Brain microvascular endothelial cell (primary cell): ENCODE data around the gene FAM219A.
A peak's percentile ranks its signal among the peaks of the same experiment; 100 is the strongest.
"Not testable (repeated sequence)": the region's sequence is repeated elsewhere in the genome, so short reads cannot be mapped to it uniquely, and the experiment has no call there.

Source experiments
- DNase-seq: peaks from one replicate; pipeline ENCODE4 v3.0.0-alpha.2; 2020
- H3K27ac ChIP-seq: fragments of 250-450 bp; sonication (Bioruptor Pico); 2 replicates; pipeline ENCODE4 v1.5.1; 2020; ENCODE audit warnings: mild to moderate bottlenecking, moderate library complexity
- H3K27me3 ChIP-seq: fragments of 250-450 bp; sonication (Bioruptor Pico); replicated peaks from 2 replicates; pipeline ENCODE4 v1.5.1; 2020; ENCODE audit warnings: mild to moderate bottlenecking
- H3K36me3 ChIP-seq: fragments of 250-450 bp; sonication (Bioruptor Pico); replicated peaks from 2 replicates; pipeline ENCODE4 v1.5.1; 2020; ENCODE audit warnings: mild to moderate bottlenecking
- H3K4me3 ChIP-seq: 2 replicates; pipeline ENCODE4 v1.5.1; 2011; ENCODE audit warnings: low read depth, mild to moderate bottlenecking, control low read depth, low read length, moderate library complexity
- CTCF ChIP-seq: IDR thresholded peaks from 2 replicates; pipeline ENCODE4 v1.5.1; 2011; ENCODE audit warnings: low read depth, mild to moderate bottlenecking, moderate library complexity, low read length, control low read depth, inconsistent platforms; ENCODE audit errors: missing control alignments
- in situ Hi-C: cut with HindIII; loops from 2 replicates; pipeline ENCODE4 v1.10.0; 2017; ENCODE audit warnings: low sequenced_read_pairs, low pct_ligation_motif_present

The FAM219A gene

GRCh38 chr9:34372467-34373011, 85.8 kb downstream of the FAM219A start:
- no peak for TF ChIP-seq CTCF
- Histone ChIP-seq H3K27me3 (peaks cover 19% of the 10 kb centered on the region), H3K4me3 (no peak overlapping the region), H3K36me3 (no peaks in the 10 kb centered on the region), H3K27ac (no peak overlapping the region)
- in situ Hi-C loops, result no loop called here
- DNase-seq, result no peak

GRCh38 chr9:34371886-34372466, 86.4 kb downstream of the FAM219A start:
- Histone ChIP-seq H3K27ac (no peak overlapping the region), H3K4me3 (no peak overlapping the region), H3K36me3 (no peaks in the 10 kb centered on the region), H3K27me3 (peaks cover 19% of the 10 kb centered on the region)
- TF ChIP-seq CTCF, result no peak
- no peak for DNase-seq
- in situ Hi-C loops, result no loop called here

DNA sequence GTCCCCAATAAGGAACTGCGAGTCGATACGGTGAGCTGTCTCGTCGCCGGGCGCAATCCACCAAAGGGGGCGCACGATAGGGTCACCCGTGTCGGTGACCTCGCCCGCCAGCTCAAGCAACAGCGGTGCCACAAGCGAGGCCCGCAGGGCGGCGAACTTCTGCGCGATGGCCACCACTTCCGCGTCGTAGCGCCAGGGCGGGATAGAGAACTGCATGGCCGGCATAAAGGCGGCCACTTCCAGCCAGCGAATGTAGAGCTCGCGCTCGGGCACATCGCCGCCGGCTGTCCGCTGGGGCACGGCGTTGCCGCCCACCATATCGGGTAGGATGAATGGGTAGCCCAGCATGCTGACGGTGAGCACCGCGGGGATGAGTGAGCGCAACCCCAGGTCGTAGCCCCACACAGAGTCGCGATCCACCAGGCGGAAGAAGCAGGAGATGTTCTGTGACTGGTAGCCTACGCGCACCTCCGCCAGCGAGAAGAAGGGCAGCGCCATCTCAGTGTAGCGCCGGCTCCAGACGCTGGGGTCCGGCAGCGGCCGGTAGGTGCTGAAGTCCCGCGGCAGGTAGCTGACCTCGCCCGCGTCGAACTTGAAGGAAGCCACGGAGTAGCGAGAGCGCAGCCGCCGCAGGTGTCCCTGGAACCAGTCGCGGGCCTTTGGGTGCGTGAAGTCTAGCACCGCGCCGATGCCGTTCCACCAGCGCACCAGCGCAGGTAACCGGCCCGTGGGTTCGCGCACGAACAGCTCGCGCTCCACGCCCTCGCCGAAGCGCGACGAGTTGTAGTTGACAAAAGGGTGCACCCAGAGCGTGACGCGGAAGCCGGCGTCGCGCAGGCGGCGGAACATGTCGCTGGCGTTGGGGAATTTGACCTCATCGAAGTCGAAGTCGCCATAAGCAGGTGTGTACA, 87.1 kb downstream of the FAM219A start:
- in situ Hi-C loops, result no loop called here
- TF ChIP-seq CTCF, result peak; percentile 26
- no peak for DNase-seq
- Histone ChIP-seq H3K36me3 (no peaks in the 10 kb centered on the region), H3K4me3 (peak overlapping the region; percentile 37), H3K27ac (no peak overlapping the region), H3K27me3 (peaks cover 19% of the 10 kb centered on the region)

DNA sequence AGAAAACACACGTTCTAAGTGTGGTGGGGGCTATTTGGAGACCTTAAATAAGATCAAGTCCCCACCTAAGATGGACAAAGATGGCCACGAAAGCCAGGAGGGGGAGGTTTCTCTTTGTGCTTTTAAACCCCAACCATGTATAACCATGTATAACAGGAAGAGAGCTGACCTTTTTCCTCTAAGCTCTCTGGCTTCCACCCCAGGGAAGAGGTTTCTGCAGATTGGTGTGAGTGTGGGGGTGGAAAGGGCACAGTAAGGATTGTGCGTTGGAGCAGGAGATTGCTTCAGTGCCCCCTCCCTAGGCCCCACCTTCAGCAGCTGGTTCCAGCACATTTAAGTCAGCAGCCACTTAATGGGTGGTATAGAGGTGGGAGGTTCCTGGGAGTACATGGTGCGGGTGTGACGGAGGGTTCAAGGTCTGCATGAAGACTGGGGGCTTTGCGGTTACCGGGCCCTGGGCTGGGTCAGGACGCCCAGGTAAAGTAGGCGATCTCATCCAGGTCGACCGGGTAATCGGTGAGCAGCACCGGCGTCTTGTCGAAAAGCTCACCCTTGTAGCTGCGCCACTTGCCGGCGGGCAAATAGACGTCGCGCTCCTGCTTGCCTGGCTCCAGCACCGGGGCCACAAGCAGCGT, 87.9 kb downstream of the FAM219A start:
- TF ChIP-seq CTCF, result no peak
- Histone ChIP-seq H3K36me3 (no peaks in the 10 kb centered on the region), H3K27ac (no peak overlapping the region), H3K27me3 (peaks cover 19% of the 10 kb centered on the region), H3K4me3 (no peak overlapping the region)
- no peak for DNase-seq
- in situ Hi-C loops, result no loop called here

DNA sequence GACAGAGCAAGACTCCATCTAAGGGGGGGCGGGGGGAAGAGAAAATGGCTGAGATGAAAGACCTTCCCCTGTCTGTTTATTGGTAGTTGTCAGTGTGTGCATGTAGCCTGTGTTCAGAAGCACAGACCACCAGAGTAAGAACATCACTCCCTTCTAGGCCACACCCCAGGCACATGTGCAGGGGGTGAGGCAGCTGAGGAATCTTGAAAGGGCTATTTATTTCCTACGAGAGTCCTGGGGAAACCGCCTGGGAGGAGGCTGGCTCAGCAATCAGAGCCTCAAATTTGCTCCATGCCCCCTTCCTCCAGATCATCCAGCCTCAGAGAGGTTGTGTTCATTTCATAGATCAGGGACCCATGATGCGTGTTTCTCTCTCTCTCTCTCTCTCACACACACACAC, 88.7 kb downstream of the FAM219A start:
- TF ChIP-seq CTCF, result no peak
- in situ Hi-C loops, result no loop called here
- Histone ChIP-seq H3K27ac (no peak overlapping the region), H3K4me3 (no peak overlapping the region), H3K27me3 (peaks cover 19% of the 10 kb centered on the region), H3K36me3 (no peaks in the 10 kb centered on the region)
- DNase-seq, result no peak

DNA sequence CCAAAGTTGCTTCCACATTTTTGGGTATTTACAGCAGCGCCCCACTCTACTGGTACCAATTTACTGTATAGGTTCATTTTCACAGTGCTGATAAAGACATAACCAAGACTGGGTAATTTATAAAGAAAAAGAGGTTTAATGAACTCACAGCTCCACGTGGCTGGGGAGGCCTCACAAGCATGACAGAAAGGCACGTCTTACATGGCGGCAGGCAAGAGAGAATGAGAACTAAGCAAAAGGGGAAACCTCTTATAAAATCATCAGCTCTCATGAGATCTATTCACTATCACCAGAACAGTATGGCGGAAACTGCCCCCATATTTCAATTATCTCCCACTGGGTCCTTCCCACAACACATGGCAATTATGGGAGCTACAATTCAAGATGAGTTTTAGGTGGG, 89.6 kb downstream of the FAM219A start:
- H3K4me3 ChIP-seq, in situ Hi-C loops, H3K36me3 ChIP-seq, H3K27ac ChIP-seq, DNase-seq: not testable (repeated sequence)
- peaks cover 19% of the 10 kb centered on the region for H3K27me3 ChIP-seq

DNA sequence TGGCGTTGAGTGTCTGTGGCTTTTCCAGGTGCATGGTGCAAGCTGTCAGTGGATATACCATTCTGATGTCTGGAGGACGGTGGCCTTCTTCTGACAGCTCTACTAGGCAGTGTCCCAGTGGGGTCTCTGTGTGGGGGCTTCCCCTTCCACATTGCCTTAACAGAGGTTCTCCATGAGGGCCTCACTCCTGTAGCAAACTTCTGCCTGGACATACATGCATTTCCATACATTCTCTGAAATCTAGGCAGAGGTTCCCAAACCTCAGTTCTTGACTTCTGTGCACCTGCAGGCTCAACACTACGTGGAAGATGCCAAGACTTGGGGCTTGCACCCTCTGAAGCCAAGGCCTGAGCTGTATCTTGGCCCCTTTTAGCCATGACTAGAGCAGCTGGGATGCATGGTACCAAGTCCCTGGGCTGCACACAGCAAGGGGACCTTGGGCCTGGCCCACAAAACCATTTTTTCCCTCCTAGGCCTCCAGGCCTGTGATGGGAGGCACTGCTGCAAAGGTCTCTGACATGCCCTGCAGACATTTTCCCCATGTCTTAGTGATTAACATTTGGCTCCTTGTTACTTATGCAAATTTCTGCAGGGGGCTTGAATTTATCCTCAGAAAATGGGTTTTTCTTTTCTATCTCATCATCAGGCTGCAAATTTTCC, 90.5 kb downstream of the FAM219A start:
- peaks cover 16% of the 10 kb centered on the region for H3K27me3 ChIP-seq
- H3K4me3 ChIP-seq, H3K27ac ChIP-seq, DNase-seq, H3K36me3 ChIP-seq, in situ Hi-C loops: not testable (repeated sequence)
